Measurements from ENCODE around the gene RAB27A.
"Not testable (repeated sequence)": the region's sequence is repeated elsewhere in the genome, so short reads cannot be mapped to it uniquely, and the experiment has no call there.

Gene RAB27A

DNA sequence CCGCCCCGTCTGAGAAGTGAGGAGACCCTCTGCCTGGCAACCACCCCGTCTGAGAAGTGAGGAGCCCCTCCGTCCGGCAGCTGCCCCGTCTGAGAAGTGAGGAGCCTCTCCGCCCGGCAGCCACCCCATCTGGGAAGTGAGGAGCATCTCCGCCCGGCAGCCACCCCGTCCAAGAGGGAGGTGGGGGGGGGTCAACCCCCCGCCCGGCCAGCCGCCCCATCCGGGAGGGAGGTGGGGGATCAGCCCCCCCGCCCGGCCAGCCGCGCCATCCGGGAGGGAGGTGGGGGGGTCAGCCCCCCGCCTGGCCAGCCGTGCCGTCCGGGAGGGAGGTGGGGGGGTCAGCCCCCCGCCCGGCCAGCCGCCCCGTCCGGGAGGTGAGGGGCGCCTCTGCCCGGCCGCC is 13.2 kb upstream of the RAB27A start:
- not testable (repeated sequence) for H3K9ac ChIP-seq (ENCODE audit: low read length in 2 of 2); H3K27me3 ChIP-seq (ENCODE audit: control insufficient read depth in 1 of 2, insufficient read depth in 2 of 2, low read length in 2 of 2); H3K36me3 ChIP-seq (ENCODE audit: control insufficient read depth in 2 of 2, insufficient read depth in 2 of 2, low read length in 2 of 2); H3K4me1 ChIP-seq (ENCODE audit: control insufficient read depth, insufficient read depth, low read length); H3K9me3 ChIP-seq (ENCODE audit: control insufficient read depth in 2 of 2, low read length in 2 of 2); H3K4me3 ChIP-seq (ENCODE audit: low read length in 2 of 2); H3K27ac ChIP-seq (ENCODE audit: low read length)

DNA sequence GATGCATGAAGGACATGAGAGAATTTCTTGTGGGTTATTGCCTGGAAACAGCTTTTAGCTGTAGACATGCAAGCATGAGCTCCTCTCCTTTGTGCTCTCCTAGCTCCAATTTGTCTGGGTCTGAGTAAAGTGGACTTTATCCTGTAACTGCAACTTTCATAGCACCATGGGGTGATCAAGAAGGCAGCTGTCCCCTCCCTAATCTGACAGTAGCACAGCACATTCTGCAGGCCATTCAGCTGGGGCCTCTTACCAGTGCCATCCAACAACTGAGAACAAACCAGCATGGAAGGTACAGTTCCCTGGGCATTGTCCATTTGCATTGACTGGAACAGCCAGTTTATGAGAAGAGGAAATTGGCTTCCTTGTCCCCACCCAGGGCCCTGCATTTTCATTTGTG is 7.7 kb upstream of the RAB27A start:
- Histone ChIP-seq H3K4me1 (ENCODE audit: control insufficient read depth, insufficient read depth, low read length) (no peaks in the 10 kb centered on the region), H3K27ac (ENCODE audit: low read length) (no peak overlapping the region), H3K9ac (ENCODE audit: low read length in 2 of 2) (no peak overlapping the region), H3K4me3 (ENCODE audit: low read length in 2 of 2) (no peak overlapping the region), H3K27me3 (ENCODE audit: control insufficient read depth in 1 of 2, insufficient read depth in 2 of 2, low read length in 2 of 2) (no peaks in the 10 kb centered on the region), H3K9me3 (ENCODE audit: control insufficient read depth in 2 of 2, low read length in 2 of 2) (no peaks in the 10 kb centered on the region), H3K36me3 (ENCODE audit: control insufficient read depth in 2 of 2, insufficient read depth in 2 of 2, low read length in 2 of 2) (no peaks in the 10 kb centered on the region)

GRCh38 chr15:55290528-55291057 is 980 bp upstream of the RAB27A start:
- no peaks in the 10 kb centered on the region for H3K9me3 ChIP-seq (ENCODE audit: control insufficient read depth in 2 of 2, low read length in 2 of 2)
- H3K36me3 ChIP-seq (ENCODE audit: control insufficient read depth in 2 of 2, insufficient read depth in 2 of 2, low read length in 2 of 2) = no peaks in the 10 kb centered on the region
- peak overlapping the region; percentile 91 to 95 for H3K4me3 ChIP-seq (ENCODE audit: low read length in 2 of 2)
- peak overlapping the region; percentile 91 to 98 for H3K9ac ChIP-seq (ENCODE audit: low read length in 2 of 2)
- H3K27ac ChIP-seq (ENCODE audit: low read length) = peak overlapping the region; percentile 86
- H3K4me1 ChIP-seq (ENCODE audit: control insufficient read depth, insufficient read depth, low read length) = peaks cover 8% of the 10 kb centered on the region
- H3K27me3 ChIP-seq (ENCODE audit: control insufficient read depth in 1 of 2, insufficient read depth in 2 of 2, low read length in 2 of 2) = no peaks in the 10 kb centered on the region

DNA sequence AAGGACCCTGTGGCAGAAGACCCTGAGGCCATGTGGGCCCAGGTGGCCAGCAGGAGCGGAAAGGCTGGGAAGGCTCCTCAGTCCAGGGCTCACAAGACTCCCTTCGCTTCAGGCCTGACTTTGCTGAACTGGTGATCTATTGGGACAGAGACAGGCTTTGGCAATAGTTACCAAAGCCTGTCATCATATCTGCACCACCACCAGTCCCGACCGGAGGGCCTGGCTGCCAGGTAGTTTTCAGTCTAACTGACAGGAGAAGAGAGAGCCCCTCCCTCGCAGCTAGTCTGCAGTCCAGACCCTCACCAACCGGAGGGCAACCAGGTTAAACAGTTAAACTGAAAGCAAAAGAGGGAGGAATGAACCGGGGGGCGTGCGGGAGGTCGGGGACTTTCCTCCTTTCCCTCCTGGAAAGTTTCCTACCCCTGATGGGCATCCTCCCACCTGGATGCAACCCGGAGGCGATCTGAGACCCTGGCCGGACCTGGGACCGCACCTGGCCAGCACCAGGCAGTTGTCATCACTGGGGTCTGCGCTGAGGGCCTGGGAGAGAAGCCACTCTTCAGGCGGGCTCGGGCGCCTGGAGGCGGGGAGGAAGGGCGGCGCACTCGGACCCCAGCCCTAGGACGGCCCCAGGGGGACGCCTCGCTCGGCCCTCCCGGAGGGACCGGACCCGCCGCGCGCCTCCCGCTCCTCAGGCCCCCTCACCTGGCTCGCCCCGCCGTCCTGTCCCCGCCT is 435 bp downstream of the RAB27A start:
- no peaks in the 10 kb centered on the region for H3K9me3 ChIP-seq (ENCODE audit: control insufficient read depth in 2 of 2, low read length in 2 of 2)
- H3K36me3 ChIP-seq (ENCODE audit: control insufficient read depth in 2 of 2, insufficient read depth in 2 of 2, low read length in 2 of 2) = no peaks in the 10 kb centered on the region
- peak overlapping the region; percentile 91 to 98 for H3K9ac ChIP-seq (ENCODE audit: low read length in 2 of 2)
- peak overlapping the region; percentile 91 to 95 for H3K4me3 ChIP-seq (ENCODE audit: low read length in 2 of 2)
- H3K4me1 ChIP-seq (ENCODE audit: control insufficient read depth, insufficient read depth, low read length) = peaks cover 8% of the 10 kb centered on the region
- H3K27ac ChIP-seq (ENCODE audit: low read length) = peak overlapping the region; percentile 86
- no peaks in the 10 kb centered on the region for H3K27me3 ChIP-seq (ENCODE audit: control insufficient read depth in 1 of 2, insufficient read depth in 2 of 2, low read length in 2 of 2)

DNA sequence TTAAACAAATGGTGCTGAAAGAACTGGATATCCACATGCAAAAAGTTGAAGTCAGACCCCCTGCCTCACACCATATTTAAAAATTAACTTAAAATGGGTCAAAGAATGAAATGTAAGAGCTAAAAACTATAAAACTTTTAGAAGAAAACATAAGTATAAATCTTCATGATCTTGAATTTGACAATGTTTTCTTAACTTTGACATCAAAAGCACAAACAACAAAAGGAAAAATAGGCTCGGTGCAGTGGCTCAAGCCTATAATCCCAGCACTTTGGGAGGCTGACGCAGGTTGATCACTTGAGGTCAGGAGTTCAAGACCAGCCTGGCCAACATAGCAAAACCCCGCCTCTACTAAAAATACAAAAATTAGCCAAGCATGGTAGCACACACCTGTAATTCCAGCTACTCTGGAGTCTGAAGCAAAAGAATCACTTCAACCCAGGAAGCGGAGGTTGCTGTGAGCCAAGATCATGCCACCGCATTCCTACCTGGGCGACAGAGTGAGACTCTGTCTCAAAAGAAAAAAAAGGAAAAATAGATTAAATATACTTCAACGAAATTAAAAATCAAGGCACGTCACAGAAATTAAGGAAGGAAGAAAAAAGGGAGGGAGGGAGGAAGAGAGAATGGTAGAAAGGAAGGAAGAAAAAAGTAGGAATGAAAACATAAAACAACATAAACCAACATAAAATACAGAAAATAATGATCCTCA is 1.5 kb downstream of the RAB27A start:
- no peaks in the 10 kb centered on the region for H3K9me3 ChIP-seq (ENCODE audit: control insufficient read depth in 2 of 2, low read length in 2 of 2)
- H3K4me3 ChIP-seq (ENCODE audit: low read length in 2 of 2) = peak overlapping the region; percentile 91 to 95
- peaks cover 8% of the 10 kb centered on the region for H3K4me1 ChIP-seq (ENCODE audit: control insufficient read depth, insufficient read depth, low read length)
- H3K36me3 ChIP-seq (ENCODE audit: control insufficient read depth in 2 of 2, insufficient read depth in 2 of 2, low read length in 2 of 2) = no peaks in the 10 kb centered on the region
- H3K9ac ChIP-seq (ENCODE audit: low read length in 2 of 2) = peak overlapping the region; percentile 91 to 98
- no peaks in the 10 kb centered on the region for H3K27me3 ChIP-seq (ENCODE audit: control insufficient read depth in 1 of 2, insufficient read depth in 2 of 2, low read length in 2 of 2)
- H3K27ac ChIP-seq (ENCODE audit: low read length) = no peak overlapping the region

GRCh38 chr15:55286442-55287189 is 3.0 kb downstream of the RAB27A start:
- H3K9me3 ChIP-seq (ENCODE audit: control insufficient read depth in 2 of 2, low read length in 2 of 2); H3K4me3 ChIP-seq (ENCODE audit: low read length in 2 of 2); H3K9ac ChIP-seq (ENCODE audit: low read length in 2 of 2); H3K36me3 ChIP-seq (ENCODE audit: control insufficient read depth in 2 of 2, insufficient read depth in 2 of 2, low read length in 2 of 2); H3K27me3 ChIP-seq (ENCODE audit: control insufficient read depth in 1 of 2, insufficient read depth in 2 of 2, low read length in 2 of 2); H3K27ac ChIP-seq (ENCODE audit: low read length): not testable (repeated sequence)
- H3K4me1 ChIP-seq (ENCODE audit: control insufficient read depth, insufficient read depth, low read length) = peaks cover 13% of the 10 kb centered on the region

- H3K27me3 ChIP-seq (ENCODE audit: control insufficient read depth in 1 of 2, insufficient read depth in 2 of 2, low read length in 2 of 2) = no peaks in the 10 kb centered on the region
- H3K4me1 ChIP-seq (ENCODE audit: control insufficient read depth, insufficient read depth, low read length) = peaks cover 13% of the 10 kb centered on the region
- H3K4me3 ChIP-seq (ENCODE audit: low read length in 2 of 2) = no peak overlapping the region
- H3K9me3 ChIP-seq (ENCODE audit: control insufficient read depth in 2 of 2, low read length in 2 of 2) = no peaks in the 10 kb centered on the region
- no peak overlapping the region for H3K9ac ChIP-seq (ENCODE audit: low read length in 2 of 2)
- no peaks in the 10 kb centered on the region for H3K36me3 ChIP-seq (ENCODE audit: control insufficient read depth in 2 of 2, insufficient read depth in 2 of 2, low read length in 2 of 2)
- no peak overlapping the region for H3K27ac ChIP-seq (ENCODE audit: low read length)
Observed at GRCh38 chr15:55284426-55284825, 5.2 kb downstream of the RAB27A start.

DNA sequence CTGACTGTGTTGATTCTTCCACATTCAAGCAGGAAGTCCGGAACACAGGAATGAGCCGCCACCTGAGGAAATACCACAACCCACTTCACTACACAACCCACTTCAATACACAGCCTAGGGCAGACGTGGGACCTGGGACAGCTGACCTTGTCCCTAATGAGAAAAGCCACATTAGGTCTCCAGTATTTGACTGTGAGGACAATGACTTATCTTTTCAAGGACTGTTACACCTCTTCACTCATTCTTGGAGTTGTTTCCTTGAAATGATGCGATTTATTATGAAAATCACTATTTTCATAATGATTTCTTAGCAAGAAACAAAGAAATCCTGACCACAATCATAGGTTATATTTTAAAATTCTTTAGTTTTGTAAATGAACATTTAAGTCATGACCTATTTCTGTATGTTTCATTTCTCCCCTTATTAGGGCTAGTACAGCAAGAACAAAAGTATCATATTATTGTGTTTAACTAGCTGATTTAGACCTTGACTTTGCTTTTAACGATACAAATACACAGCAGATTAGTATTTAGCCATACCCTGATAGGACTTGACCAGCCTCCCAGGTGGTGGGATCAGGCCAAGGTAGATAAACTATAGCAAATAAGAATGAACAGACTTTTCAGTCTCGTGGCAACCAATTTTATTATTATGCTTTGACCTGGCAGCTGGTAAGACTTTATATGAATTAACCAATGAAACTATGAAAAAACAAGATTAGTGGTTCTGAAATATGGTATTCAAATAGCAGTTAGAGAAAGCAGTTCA is 6.0 kb downstream of the RAB27A start:
- no peak overlapping the region for H3K27ac ChIP-seq (ENCODE audit: low read length)
- H3K36me3 ChIP-seq (ENCODE audit: control insufficient read depth in 2 of 2, insufficient read depth in 2 of 2, low read length in 2 of 2) = no peaks in the 10 kb centered on the region
- H3K4me3 ChIP-seq (ENCODE audit: low read length in 2 of 2) = no peak overlapping the region
- H3K4me1 ChIP-seq (ENCODE audit: control insufficient read depth, insufficient read depth, low read length) = peaks cover 8% of the 10 kb centered on the region
- H3K27me3 ChIP-seq (ENCODE audit: control insufficient read depth in 1 of 2, insufficient read depth in 2 of 2, low read length in 2 of 2) = no peaks in the 10 kb centered on the region
- H3K9me3 ChIP-seq (ENCODE audit: control insufficient read depth in 2 of 2, low read length in 2 of 2) = no peaks in the 10 kb centered on the region
- no peak overlapping the region for H3K9ac ChIP-seq (ENCODE audit: low read length in 2 of 2)

DNA sequence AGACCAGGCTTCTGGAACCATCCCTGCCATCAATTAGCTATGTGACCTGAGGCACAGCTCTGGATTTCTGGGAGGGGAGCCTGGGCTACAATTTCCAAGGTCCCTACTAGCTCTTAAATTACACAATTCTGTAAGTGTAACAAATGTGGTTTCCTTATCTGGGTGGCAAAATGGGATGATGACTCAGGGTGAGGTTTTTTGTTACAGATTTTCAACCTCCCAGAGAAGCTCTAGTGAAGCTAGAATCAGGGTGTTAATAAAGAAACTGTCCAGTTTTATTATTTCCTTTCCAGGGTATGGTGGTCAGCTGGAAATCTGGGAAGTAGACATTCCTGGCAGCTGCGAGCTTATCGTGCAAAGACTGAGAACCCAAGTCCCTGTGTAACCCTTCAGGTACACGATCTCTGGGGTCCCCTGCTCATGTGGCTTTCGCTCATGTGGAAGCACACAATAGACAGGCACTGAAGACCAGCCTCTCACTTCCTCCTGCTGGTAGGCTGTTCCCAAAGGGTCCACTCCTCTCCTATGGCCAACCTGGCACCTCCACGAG is 7.3 kb downstream of the RAB27A start:
- H3K4me1 ChIP-seq (ENCODE audit: control insufficient read depth, insufficient read depth, low read length) = peaks cover 6% of the 10 kb centered on the region
- H3K27me3 ChIP-seq (ENCODE audit: control insufficient read depth in 1 of 2, insufficient read depth in 2 of 2, low read length in 2 of 2) = no peaks in the 10 kb centered on the region
- H3K4me3 ChIP-seq (ENCODE audit: low read length in 2 of 2) = no peak overlapping the region
- no peaks in the 10 kb centered on the region for H3K36me3 ChIP-seq (ENCODE audit: control insufficient read depth in 2 of 2, insufficient read depth in 2 of 2, low read length in 2 of 2)
- no peak overlapping the region for H3K9ac ChIP-seq (ENCODE audit: low read length in 2 of 2)
- H3K9me3 ChIP-seq (ENCODE audit: control insufficient read depth in 2 of 2, low read length in 2 of 2) = no peaks in the 10 kb centered on the region
- no peak overlapping the region for H3K27ac ChIP-seq (ENCODE audit: low read length)

Data from stomach smooth muscle (tissue), 2 donors.